Cardiac fibroblast (primary cell): ENCODE data around the gene CAMK2D.
A peak's percentile ranks its signal among the peaks of the same experiment; 100 is the strongest.

Experiments used
- DNase-seq, 2 donors: peaks; one replicate each; pipeline versions ENCODE4 v3.0.0 to v3.0.0-alpha.2; 2010; ENCODE audit warnings: low read depth in 2 of 2
- H3K4me3 ChIP-seq, 2 donors: replicated peaks in 1 of 2; 1 replicate in 1 of 2; 2 replicates in 1 of 2; pipeline ENCODE4 v1.5.1; 2011; ENCODE audit warnings: low read depth in 2 of 2, low read length in 2 of 2, mild to moderate bottlenecking in 2 of 2, moderate library complexity in 1 of 2
- TF ChIP-seq, protein P1 (sequence below): IDR thresholded peaks from one replicate; pipeline ENCODE4 v1.5.1; 2011; ENCODE audit warnings: low read depth, mild to moderate bottlenecking, low read length, inconsistent platforms

CAMK2D gene

GRCh38 chr4:113749178-113749577 is 12.4 kb downstream of the CAMK2D start:
- peak in 1 of 2 donors; percentile 31 for DNase-seq
- H3K4me3 ChIP-seq = no peak overlapping the region
- TF ChIP-seq, protein P1, sequence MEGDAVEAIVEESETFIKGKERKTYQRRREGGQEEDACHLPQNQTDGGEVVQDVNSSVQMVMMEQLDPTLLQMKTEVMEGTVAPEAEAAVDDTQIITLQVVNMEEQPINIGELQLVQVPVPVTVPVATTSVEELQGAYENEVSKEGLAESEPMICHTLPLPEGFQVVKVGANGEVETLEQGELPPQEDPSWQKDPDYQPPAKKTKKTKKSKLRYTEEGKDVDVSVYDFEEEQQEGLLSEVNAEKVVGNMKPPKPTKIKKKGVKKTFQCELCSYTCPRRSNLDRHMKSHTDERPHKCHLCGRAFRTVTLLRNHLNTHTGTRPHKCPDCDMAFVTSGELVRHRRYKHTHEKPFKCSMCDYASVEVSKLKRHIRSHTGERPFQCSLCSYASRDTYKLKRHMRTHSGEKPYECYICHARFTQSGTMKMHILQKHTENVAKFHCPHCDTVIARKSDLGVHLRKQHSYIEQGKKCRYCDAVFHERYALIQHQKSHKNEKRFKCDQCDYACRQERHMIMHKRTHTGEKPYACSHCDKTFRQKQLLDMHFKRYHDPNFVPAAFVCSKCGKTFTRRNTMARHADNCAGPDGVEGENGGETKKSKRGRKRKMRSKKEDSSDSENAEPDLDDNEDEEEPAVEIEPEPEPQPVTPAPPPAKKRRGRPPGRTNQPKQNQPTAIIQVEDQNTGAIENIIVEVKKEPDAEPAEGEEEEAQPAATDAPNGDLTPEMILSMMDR = no peak

DNA sequence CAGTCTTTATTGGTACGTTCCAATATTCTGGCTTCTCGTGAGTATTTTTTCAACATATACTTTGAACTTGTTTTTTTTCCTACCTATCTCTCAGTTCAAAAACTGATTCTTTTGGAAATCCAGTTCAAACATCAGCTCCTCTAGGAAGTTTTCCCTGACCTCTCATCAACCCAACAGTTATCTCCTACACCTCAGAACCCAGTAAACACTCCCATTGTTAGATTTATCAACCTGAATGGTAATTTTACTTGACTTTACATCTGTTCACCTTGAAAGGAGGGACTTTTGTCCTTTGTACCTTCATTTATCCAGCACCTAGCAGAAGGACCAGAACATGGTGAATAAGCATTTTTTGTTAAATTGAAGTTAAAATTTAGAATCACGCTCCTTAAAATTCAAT is 13.6 kb downstream of the CAMK2D start:
- no peak for DNase-seq
- no peak overlapping the region for H3K4me3 ChIP-seq
- TF ChIP-seq, protein P1 = no peak

GRCh38 chr4:113745711-113746110 is 15.8 kb downstream of the CAMK2D start:
- TF ChIP-seq, protein P1 = no peak
- no peak overlapping the region for H3K4me3 ChIP-seq
- DNase-seq = no peak

GRCh38 chr4:113744667-113745240 is 16.8 kb downstream of the CAMK2D start:
- peak in 1 of 2 donors; percentile 23 for DNase-seq

DNA sequence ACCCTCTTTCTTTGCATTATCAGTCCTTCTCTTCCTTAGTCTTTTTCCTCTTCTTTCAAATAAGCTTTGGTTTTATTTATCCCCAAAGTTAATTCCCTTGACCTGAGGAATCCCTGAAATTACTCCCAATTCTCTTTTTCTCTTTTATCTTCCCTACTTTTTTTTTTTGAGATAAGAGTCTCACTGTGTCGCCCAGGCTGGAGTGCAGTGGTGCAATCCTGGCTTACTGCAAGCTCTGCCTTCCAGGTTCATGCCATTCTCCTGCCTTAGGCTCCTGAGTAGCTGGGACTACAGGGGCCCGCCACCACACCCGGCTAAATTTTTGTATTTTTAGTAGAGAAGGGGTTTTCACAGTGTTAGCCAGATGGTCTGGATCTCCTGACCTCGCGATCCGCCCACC is 17.8 kb downstream of the CAMK2D start:
- TF ChIP-seq, protein P1 = no peak
- no peak for DNase-seq
- H3K4me3 ChIP-seq = no peak overlapping the region

More at GRCh38 chr4:113744667-113745240, 16.8 kb downstream of the CAMK2D start:
- TF ChIP-seq, protein P1 = no peak
- no peak overlapping the region for H3K4me3 ChIP-seq

DNA sequence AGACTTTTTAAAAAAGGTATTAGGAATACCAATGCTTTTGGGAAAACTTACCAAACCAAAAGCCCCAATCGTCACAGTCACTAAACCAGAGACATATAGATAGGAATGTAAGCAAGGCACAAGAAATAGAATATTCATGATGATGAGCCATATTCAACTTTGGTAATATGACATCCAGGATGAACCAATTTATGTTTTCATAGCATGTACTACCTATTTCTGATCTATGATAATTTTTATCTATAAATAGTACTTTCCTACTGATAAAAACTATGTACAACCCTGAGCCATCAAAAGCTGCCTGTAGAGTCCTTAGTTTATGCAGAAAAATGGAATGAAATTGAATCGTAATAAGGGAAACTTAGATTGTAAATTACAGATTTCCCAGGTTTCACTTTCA is 18.9 kb downstream of the CAMK2D start:
- DNase-seq = no peak
- TF ChIP-seq, protein P1 = no peak
- no peak overlapping the region for H3K4me3 ChIP-seq

DNA sequence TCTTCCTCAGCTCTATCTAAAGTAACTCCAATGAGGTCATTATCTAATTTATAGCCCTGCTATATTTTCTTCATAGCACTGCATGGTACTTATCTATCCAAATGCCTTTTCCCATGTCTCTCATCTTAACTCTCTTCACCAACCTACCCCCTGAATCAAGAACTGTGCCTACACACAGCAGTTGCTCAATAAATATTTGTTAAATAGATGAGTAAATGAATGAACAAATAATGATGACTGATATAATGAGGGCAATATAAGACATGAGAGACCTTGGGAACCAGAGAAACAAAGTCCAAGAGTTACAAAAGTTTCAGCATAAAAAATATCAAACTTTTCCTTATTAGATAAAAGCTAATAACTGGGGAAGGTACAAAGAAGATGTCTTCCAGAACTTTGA is 19.6 kb downstream of the CAMK2D start:
- no peak for DNase-seq
- TF ChIP-seq, protein P1 = no peak
- H3K4me3 ChIP-seq = no peak overlapping the region
